ENCODE measurements around the gene KCNG4.

The KCNG4 gene, protein sequence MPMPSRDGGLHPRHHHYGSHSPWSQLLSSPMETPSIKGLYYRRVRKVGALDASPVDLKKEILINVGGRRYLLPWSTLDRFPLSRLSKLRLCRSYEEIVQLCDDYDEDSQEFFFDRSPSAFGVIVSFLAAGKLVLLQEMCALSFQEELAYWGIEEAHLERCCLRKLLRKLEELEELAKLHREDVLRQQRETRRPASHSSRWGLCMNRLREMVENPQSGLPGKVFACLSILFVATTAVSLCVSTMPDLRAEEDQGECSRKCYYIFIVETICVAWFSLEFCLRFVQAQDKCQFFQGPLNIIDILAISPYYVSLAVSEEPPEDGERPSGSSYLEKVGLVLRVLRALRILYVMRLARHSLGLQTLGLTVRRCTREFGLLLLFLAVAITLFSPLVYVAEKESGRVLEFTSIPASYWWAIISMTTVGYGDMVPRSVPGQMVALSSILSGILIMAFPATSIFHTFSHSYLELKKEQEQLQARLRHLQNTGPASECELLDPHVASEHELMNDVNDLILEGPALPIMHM

GRCh38 chr16:84239909-84240308 lies at the start of gene KCNG4:
Gene KCNG4, minus strand, starts transcription at chr16:84240012. Its CDS starts 2,527 bp downstream, at chr16:84237485.
- DNase-seq (ENCODE audit: low read depth), result no peak

DNA sequence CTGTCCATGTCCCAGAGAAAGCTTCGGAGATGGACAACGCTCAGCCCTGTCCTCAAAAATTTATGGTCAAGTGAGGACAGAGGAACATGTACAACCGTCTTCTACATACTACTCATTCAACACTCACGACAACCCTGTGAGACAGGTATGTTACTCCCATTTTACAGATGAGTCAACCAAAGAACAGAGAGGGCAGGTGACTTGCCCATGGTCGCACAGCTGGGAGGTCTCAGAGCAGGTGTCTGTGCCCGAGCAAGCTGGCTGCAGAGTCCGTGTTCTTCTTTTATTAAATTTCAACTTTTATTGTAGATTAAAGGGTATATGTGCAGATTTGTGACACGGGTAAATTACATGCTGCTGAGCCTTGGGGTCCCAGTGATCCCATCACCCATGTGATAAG lies 49.1 kb upstream of the KCNG4 start:
- no peak for DNase-seq (ENCODE audit: low read depth)

- DNase-seq (ENCODE audit: low read depth), result no peak
These were observed 46.9 kb upstream of the KCNG4 start for GRCh38 chr16:84286578-84287240.

DNA sequence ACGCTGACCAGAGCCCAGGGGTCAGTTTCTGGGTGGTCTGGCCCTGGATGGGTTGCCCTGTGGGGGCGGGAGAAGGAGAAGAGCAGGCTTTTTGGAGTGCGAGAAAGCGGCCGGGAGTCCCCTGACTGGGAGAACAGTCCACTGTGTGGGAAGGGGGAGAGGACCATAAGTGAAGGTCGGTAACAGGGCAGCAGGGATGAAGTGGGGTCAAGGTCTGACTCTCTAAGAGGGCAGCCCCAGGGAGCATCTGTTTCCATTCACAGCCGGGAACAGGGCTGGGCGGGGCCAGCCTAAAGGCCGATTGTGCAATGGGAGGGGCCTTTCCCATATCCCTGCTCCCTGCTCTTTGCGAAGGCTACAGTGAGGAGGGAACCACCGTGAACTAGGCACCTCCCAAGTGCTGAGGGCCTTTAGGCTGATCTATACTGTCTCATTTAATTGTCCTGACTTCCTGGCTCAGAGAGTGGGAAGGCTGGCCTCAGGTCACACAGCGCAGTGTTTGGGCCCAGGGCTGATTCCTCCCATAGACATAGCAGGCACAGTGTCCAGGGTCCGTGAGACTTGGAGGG lies 44.4 kb upstream of the KCNG4 start:
- no peak for DNase-seq (ENCODE audit: low read depth)

DNA sequence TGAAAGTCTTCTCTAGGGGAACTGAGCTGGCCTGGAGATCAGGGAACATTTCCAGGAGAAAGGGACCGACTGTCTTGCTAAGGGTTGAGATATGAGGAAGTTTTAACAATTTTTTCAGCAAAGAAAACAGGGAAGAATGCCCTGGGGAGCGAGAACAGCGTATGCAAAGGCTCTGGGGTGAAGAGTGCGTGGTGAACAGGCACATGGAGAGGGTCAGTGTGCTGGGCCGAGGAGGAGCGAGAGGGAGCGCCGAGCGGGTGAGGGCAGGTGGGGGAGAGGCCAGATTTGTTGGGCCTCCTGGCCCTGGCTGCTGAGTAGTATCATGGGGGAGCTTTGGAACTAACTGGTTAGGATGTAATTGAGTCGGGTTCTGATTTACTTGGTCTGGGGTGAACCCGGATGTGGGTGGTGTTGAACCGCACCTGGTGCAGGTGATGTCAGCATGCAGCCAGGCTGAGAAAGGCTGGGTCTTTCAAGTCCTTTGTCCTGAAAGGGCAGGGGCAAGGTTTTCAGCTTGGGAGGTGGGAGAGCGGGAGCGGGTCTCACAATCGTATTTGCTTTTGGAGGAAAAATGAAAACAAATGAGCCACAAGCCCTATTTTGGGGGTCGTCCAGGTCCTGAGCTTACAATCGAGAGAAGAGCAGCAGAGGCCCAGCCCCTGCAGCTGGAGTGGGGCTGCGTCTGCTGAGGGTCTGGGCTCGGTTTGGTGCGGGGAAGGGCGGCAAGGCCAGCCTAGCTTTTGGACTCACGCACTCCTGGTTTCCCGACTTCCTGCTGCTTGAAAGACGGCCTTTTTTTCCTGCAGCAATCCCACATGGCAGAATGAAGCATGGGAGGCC lies 43.7 kb upstream of the KCNG4 start:
- DNase-seq (ENCODE audit: low read depth), result no peak

GRCh38 chr16:84282533-84282932 lies 42.7 kb upstream of the KCNG4 start:
- DNase-seq (ENCODE audit: low read depth), result no peak

GRCh38 chr16:84281074-84281473 lies 41.3 kb upstream of the KCNG4 start:
- DNase-seq (ENCODE audit: low read depth), result no peak

- DNase-seq (ENCODE audit: low read depth), result no peak
These were observed 40.1 kb upstream of the KCNG4 start for GRCh38 chr16:84279881-84280280.

- DNase-seq (ENCODE audit: low read depth), result no peak
These were observed 39.2 kb upstream of the KCNG4 start for GRCh38 chr16:84278968-84279367.

GRCh38 chr16:84278333-84278732 lies 38.5 kb upstream of the KCNG4 start:
- DNase-seq (ENCODE audit: low read depth), result no peak

- peak; percentile 60 for DNase-seq (ENCODE audit: low read depth)
These were observed 37.5 kb upstream of the KCNG4 start for GRCh38 chr16:84277244-84277823.

DNA sequence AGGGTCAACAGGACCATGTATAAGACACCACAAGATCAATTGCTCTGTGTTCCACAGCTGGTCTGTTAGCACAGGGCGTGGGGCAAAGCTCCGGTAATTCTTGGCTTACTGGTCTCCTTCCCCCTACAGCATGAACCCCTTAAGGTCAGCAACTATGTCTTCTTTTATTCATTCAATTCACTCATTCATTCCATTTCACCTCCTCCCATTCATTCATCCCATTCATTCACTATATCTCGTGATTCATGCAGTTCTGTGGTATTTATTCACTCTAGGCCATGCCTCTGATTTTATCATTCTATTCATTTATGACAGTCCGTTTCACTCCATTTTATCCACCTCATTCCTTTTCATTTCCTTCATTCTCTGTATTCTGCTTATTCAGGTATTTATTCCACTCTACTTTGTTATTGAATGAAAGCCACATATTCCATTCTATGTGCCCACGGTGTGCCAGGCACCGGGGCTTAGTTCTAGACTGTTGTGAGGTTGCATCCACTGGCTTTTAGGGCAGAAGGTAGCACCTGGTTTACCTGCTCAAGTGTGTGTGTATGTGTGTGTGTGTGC lies 35.9 kb upstream of the KCNG4 start:
- DNase-seq (ENCODE audit: low read depth), result no peak

DNA sequence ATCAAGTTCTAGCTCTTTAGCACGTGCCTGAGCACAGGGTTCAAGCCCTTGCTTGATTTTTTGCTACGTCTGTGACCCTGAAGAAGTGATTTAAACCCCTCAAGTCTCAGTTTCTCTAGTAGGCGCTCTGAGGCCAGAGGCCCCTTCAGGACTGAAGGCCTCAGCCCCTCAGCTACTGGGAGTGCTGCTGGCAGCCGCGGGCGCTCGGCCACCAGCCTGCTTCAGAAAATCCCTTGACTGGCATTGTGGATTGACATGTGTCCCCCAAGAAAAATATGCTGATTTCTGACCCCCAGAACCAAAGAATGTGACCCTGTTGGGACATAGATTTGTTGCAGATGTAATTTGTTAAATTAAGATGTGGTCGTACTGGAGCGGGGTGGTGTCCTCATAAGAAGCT lies 34.7 kb upstream of the KCNG4 start:
- DNase-seq (ENCODE audit: low read depth), result no peak

DNA sequence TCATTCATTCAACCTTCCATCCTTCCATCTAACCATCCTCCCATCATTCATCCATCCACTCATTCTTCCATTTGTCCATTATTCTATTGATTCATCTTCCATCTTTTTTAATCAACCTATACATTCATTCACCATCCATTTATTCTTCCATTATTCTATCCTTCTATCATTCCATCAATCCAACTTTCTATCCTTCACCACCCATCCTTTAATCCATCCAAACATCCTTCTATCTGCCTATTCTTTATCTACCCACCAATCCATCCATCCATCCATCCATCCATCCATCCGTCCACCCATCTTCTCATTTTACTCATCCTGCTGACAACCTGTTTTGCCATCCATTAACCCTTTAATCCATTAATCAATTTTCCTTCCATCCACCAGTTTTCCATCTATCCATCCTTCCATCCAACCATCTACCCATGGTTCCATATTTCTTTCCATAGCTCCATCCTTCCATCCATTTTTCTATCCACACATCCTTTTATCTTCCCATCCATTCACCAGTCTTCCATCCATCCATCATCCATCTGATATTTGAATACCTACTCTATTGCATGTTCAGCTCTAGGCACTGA lies 33.0 kb upstream of the KCNG4 start:
- no peak for DNase-seq (ENCODE audit: low read depth)

GRCh38 chr16:84271866-84272265 lies 32.1 kb upstream of the KCNG4 start:
- no peak for DNase-seq (ENCODE audit: low read depth)

- DNase-seq (ENCODE audit: low read depth), result no peak
These were observed 31.2 kb upstream of the KCNG4 start for GRCh38 chr16:84271037-84271436.

- no peak for DNase-seq (ENCODE audit: low read depth)
These were observed 30.7 kb upstream of the KCNG4 start for GRCh38 chr16:84270531-84270930.

GRCh38 chr16:84270071-84270470 lies 30.3 kb upstream of the KCNG4 start:
- no peak for DNase-seq (ENCODE audit: low read depth)

DNA sequence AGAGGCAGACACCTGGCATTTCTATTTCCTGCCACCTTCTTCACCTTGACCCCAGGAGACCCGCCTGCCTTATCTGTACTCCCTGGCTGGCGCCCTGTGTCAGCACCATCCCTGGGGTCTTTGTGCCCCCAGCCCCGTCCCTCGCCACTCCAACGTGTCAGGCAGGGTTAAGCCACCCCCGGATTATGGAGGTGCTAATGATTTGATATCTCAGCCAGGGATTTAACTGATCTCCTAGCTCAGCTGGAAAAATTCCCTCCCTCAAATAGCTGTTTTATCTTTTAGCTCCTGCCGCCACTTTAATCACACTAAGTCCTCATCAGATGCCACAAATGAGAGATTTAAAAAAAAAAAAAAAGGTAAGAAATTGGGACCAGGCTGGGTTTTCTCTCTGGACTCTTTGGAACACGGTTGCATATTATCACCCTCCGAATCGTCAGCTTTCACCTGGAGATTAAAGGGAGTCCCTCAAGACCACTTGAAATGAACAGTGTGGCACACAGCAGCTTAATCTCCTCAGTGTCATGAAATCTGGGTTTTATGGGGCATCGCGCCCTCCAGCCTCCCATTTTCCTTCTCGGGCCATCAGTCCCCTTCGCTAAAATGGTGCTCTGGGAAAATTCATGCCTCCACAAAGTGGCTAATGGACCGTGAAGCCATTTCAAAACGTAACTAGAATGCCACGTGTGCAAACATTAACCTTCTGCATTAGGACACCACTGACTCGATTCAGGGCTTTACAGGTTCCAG lies 28.7 kb upstream of the KCNG4 start:
- DNase-seq (ENCODE audit: low read depth), result no peak

GRCh38 chr16:84267380-84267779 lies 27.6 kb upstream of the KCNG4 start:
- DNase-seq (ENCODE audit: low read depth), result no peak

Measured in activated T-cell treated with anti-CD3 and anti-CD28 coated beads for 48 hours (primary cell).